Measurements from ENCODE around the gene POLR3GL. TPM values are rescaled to one million over a fixed set of nuclear protein-coding genes. Genes with fewer than 3 reads are reported as not detected.
"Not testable (repeated sequence)": the region's sequence is repeated elsewhere in the genome, so short reads cannot be mapped to it uniquely, and the experiment has no call there.

POLR3GL gene
- total RNA-seq, 1 donor from 2014 or later: 12.1 TPM

DNA sequence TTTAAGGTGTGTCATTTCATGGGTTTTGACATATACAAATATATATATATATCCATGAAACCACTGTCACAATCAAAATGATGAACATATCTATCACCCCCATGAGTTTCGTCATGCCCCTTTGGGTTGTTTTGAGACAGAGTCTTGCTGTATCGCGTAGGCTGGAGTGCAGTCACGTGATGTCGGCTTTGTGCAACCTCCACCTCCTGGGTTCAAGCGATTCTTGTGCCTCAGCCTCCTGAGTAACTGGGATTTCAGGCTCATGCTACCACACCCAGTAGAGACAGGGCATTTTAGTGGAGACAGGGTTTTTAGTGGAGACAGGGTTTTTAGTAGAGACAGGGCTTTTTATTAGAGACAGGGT is 49.1 kb downstream of the POLR3GL start:
- H3K4me3 Mint-ChIP-seq: no peak overlapping the region
- H3K27me3 Mint-ChIP-seq: peaks cover 33% of the 10 kb centered on the region
- intact Hi-C loops (cut with micrococcal nuclease): loop anchor here (1.0 to 2.0 kb wide), 2 partner anchors 123 to 168 kb away; partner anchors contain the start of gene NUDT17
- H3K36me3 Mint-ChIP-seq (ENCODE audit: low read depth): no peaks in the 10 kb centered on the region
- no peak overlapping the region for H3K27ac Mint-ChIP-seq
- no peaks in the 10 kb centered on the region for H3K9me3 Mint-ChIP-seq
- H3K4me1 Mint-ChIP-seq: peaks cover 12% of the 10 kb centered on the region
- no peak for DNase-seq

DNA sequence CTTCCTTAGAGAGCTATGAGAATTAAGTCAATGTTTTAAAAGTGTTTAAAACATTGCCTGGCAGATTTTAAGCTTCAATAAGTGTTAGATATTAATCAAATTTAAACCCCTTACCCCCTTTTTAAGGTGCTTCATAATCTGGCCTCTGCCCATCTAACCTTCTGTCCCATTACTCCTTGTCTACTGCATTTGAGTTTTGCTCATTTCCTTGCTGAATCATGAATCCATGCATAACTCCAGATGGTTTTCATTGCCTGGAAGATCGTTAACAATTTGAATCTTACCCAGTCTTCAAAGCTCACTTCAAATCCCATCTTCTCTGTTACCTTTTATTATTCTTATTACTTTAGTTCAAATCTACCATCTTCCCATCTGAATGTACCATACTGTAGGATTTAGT is 52.4 kb downstream of the POLR3GL start:
- Mint-ChIP-seq H3K36me3 (ENCODE audit: low read depth) (no peaks in the 10 kb centered on the region), H3K27ac (no peak overlapping the region), H3K27me3 (peaks cover 62% of the 10 kb centered on the region), H3K9me3 (no peaks in the 10 kb centered on the region), H3K4me1 (peaks cover 17% of the 10 kb centered on the region), H3K4me3 (no peak overlapping the region)
- intact Hi-C loops (cut with micrococcal nuclease): no loop called here
- DNase-seq: no peak

DNA sequence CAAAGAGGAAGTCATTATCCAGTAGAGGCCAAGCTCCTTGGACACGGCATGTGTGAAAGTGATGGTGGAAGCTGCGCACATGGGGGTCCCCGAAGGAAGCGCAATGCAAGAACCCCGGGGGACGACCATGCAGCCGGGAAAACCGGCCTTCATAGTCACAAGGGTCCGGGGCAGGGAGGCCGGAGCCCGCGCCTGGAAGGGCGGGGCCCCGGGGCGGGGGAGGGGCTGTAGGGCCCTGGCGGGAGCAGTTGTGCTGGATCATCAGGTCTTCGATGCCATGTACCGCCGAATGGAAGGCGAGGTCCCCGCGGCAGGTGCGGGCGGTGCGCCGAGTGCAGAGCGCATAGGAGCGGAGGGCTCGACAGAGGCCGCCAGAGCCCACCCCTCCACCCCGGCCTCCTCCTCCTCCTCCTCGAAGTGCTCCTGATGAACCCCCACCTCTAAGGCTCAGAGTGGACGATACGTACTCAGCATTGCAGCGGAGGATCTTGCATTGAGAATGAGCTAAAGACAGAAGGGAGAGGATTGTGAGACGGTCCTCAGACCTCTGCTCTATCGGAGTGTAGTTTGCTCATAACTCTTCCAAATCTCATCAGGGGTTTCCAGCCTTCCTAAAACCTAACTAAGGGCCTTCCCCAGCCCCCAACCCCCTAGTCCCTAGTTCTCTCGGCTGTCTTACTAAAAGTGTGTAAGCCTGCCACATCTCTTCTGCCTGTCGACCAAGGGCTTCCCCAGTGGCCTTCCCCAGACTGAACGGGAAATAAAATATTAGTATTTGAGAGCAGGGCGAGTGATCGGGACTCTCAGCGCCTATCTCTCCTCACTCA is 55.0 kb downstream of the POLR3GL start:
- Mint-ChIP-seq H3K36me3 (ENCODE audit: low read depth) (no peaks in the 10 kb centered on the region), H3K27ac (no peak overlapping the region), H3K4me1 (peaks cover 10% of the 10 kb centered on the region), H3K9me3 (no peaks in the 10 kb centered on the region), H3K4me3 (peak overlapping the region; percentile 35), H3K27me3 (peaks cover 73% of the 10 kb centered on the region)
- intact Hi-C loops (cut with micrococcal nuclease): no loop called here
- DNase-seq: no peak

DNA sequence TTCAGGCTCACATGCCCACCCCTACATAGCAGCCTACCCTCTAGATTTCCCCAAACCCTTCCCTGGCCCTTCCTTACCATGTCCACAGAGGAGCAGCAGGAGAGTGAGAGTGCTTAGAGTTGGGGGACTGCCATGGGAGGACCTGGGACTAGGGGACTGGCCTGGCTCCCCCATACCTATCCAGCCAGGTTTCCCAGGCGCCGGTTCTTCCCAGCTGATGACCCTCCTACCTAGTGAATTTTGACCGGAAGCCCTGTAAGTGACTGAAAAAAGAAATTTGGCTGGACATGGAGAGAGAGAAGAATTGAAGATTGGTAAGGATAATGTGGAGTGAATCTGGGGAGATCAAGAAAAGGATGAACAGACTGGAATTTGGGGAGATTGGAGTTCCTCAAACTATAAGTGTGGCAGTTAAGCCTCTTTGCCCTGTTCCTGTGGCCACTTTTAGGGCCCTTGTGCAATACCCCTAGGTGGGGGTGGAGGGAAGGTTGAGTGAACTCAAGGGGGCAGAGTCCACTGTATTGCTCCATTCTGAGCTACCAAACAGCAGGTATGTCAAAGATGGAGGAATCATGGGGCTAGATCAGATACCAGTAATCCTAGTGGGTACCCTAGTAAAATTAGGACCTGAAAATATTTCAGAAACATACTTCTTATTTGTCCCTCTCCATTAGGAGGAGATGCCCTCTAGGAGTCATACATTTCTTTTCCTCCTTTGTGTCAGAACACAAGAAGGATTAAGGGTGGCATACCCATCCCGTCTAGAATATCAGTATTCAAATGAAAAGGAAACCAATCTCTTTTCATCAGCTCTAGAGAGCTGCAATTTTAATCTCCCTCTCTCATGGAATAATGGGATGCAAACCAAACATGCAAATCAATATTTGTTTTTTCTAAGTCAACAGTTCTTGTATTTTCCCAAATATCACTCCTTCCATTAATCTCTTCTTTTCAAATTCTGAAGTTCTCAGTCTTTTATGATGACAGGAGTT is 55.9 kb downstream of the POLR3GL start:
- intact Hi-C loops (cut with micrococcal nuclease): no loop called here
- Mint-ChIP-seq H3K9me3 (no peaks in the 10 kb centered on the region), H3K27ac (no peak overlapping the region), H3K4me1 (peaks cover 10% of the 10 kb centered on the region), H3K4me3 (peak overlapping the region; percentile 35), H3K36me3 (ENCODE audit: low read depth) (no peaks in the 10 kb centered on the region), H3K27me3 (peaks cover 75% of the 10 kb centered on the region)
- DNase-seq: no peak

DNA sequence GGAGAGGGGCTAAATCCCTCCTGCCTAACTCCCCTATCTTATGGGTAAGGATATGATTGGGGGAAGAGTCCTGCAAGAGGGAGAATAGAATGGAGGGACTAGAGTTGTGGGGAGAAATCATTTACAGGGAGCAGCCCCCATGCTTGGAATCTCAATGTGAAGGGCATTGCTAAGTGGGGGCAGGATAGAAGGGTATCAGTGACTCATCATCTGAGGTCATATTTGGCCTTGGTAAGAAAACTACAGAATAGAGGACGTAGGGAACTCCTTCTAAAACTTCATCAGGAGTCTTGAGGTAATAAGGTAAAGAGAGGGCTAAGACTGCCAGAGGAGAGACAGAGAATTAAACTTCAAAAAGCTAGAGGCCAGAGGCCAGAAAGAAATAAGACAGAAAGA is 56.6 kb downstream of the POLR3GL start:
- Mint-ChIP-seq H3K27me3 (peaks cover 75% of the 10 kb centered on the region), H3K4me3 (no peak overlapping the region), H3K27ac (no peak overlapping the region), H3K9me3 (no peaks in the 10 kb centered on the region), H3K4me1 (peaks cover 10% of the 10 kb centered on the region), H3K36me3 (ENCODE audit: low read depth) (no peaks in the 10 kb centered on the region)
- no peak for DNase-seq
- intact Hi-C loops (cut with micrococcal nuclease): no loop called here

DNA sequence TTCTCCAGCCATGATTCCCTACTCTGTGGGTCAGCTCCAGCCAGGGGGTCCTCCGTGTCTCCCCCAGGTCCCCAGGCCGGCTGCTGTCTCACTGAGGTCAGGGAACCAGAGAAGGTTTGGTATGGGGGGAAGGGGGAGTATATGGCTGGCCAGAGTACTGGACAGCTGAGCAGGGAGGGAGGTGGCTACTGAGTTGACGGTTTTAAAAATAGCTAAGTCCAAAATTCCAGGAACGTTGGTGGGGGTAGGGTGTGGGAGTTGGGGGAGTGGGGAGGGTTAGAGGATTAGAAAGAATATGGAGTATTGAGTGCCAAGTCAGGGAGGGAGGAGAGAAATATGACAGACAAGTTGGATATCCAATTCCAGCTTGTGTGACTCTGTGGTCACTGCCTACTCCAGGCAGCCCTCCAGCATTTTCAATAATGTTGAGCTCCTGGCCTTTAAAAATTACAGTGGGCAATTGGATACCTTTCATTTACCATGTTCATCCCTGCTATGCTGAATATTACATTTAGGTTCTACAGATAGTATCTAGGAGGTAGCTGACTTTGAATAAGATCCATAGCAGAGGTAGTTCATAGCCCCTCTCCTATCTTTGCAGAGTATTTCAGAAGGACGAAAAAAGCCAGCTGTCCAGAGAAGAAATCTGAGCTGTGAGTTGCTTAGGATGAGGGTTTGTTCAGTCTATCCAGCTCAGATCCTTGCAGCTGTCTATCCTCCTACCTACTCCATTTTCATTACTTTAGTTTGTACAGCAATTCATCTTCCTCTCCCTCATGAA is 57.3 kb downstream of the POLR3GL start, which contains the start of gene HJV:
Gene HJV (minus strand): TSS at position 114 of the 781 bp plus-strand sequence. CDS start 1,504 bp downstream, outside the sequence.
- Mint-ChIP-seq H3K9me3 (no peaks in the 10 kb centered on the region), H3K4me1 (peaks cover 10% of the 10 kb centered on the region), H3K36me3 (ENCODE audit: low read depth) (no peaks in the 10 kb centered on the region), H3K27me3 (peaks cover 76% of the 10 kb centered on the region), H3K4me3 (no peak within 1 kb of the TSS), H3K27ac (no peak within 1 kb of the TSS)
- no peak for DNase-seq
- intact Hi-C loops (cut with micrococcal nuclease): no loop called here

DNA sequence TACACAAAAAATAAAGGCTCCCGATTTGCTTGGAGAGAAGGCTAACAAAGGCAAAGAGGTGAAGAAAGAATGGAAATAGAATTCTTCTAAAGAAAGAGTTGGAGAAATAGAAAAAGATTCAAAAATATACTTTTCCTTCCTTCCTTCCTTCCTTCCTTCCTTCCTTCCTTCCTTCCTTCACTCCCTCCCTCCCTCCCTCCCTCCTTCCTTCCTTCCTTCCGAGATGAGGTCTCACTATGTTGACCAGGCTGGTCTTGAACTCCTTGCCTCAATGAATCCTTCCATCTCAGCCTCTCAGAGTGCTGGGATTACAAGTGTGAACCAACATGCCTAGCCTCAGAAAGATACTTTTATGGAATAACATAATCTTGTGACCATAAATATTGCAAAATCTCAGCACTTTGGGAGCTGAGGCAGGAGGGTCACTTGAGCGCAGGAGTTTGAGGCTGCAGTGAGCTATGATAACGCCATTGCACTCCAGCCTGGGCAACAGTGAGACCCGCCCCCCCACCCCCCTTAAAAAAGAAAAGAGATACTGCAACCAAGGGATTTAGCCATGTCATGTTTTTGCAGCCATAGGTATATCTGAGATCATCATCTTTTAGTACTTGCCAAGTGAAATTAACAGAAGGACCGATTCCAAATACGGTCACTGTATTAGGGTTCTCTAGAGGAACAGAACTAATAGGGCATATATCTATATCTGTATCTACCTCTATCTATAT is 58.1 kb downstream of the POLR3GL start:
- DNase-seq: no peak
- Mint-ChIP-seq H3K27ac (no peak overlapping the region), H3K4me3 (no peak overlapping the region), H3K36me3 (ENCODE audit: low read depth) (no peaks in the 10 kb centered on the region), H3K9me3 (no peaks in the 10 kb centered on the region), H3K27me3 (peaks cover 70% of the 10 kb centered on the region), H3K4me1 (peaks cover 10% of the 10 kb centered on the region)
- intact Hi-C loops (cut with micrococcal nuclease): no loop called here

DNA sequence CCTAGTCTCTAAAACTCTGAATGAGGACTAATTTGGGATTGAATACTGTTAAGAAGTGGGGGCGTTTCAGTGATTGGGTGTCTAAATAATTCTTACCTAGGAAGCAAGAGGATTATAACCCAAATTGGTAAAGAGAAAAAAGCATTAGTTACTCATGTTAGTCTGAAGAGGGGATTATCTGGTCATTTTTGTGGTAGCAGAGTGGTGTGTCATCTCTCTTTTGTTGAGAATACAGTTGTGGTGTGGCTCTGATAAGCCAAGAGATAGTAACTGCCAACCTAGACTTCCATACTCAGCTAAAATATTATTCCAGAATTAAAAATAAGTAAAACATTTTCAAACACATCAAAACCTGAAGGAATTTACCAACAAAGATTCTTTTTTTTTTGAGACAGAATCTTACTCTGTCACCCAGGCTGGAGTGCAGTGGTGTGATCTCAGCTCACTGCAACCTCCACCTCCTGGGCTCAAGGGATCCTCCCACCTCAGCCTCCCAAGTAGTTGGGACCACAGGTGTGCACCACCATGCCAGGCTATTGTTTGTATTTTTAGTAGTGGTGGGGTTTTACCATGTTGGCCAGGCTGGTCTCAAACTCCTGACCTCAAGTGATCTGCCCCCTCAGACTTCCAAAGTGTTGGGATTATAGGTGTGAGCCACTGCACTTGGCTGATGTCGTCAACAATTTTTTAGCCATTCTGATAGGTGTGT is 61.5 kb downstream of the POLR3GL start:
- H3K27ac Mint-ChIP-seq; DNase-seq; H3K9me3 Mint-ChIP-seq; intact Hi-C loops (cut with micrococcal nuclease); H3K4me3 Mint-ChIP-seq; H3K4me1 Mint-ChIP-seq; H3K36me3 Mint-ChIP-seq (ENCODE audit: low read depth): not testable (repeated sequence)
- peaks cover 44% of the 10 kb centered on the region for H3K27me3 Mint-ChIP-seq

DNA sequence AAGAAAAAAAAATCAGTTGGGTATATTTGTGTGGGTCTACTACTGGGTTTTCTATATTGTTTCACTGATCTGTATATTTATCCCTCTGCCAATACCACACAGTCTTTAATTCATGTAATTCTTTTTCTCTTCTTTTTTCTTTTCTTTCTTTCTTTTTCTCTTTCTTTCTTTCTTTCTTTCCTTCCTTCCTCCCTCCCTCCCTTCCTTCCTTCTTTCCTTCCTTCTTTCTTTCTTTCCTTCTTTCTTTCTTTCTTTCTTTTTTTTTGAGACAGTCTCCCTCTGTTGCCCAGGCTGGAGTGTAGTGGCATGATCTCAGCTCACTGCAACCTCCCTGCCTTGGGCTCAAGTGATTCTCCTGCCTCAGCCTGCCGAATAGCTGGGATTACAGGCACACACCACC is 62.2 kb downstream of the POLR3GL start:
- peak overlapping the region; percentile 58 for H3K27ac Mint-ChIP-seq
- H3K4me3 Mint-ChIP-seq; H3K36me3 Mint-ChIP-seq (ENCODE audit: low read depth); H3K4me1 Mint-ChIP-seq; H3K9me3 Mint-ChIP-seq; DNase-seq; intact Hi-C loops (cut with micrococcal nuclease): not testable (repeated sequence)
- peaks cover 38% of the 10 kb centered on the region for H3K27me3 Mint-ChIP-seq

Other genes with a start within 250 kb of the POLR3GL start
- 0.59 TPM in 1 of 2 replicates, not detected in the other for gene CD160, start 245.2 kb upstream of the POLR3GL start, total RNA-seq
- 14.1 and 15.5 TPM in 2 replicates for gene RNF115, start 140.6 kb upstream of the POLR3GL start, total RNA-seq
- gene POLR3C, start 140.5 kb upstream of the POLR3GL start, total RNA-seq: 35.0 and 39.0 TPM in 2 replicates
- gene NUDT17, start 119.1 kb upstream of the POLR3GL start, total RNA-seq: 2.5 and 3.4 TPM in 2 replicates
- gene PIAS3, start 105.6 kb upstream of the POLR3GL start, total RNA-seq: 19.1 and 20.2 TPM in 2 replicates
- gene ANKRD35, start 78.8 kb upstream of the POLR3GL start, total RNA-seq: 0.40 TPM in 2 replicates
- 1.7 and 2.4 TPM in 2 replicates for gene ITGA10, start 54.6 kb upstream of the POLR3GL start, total RNA-seq
- 31.7 and 32.2 TPM in 2 replicates for gene PEX11B, start 46.0 kb upstream of the POLR3GL start, total RNA-seq
- 326 and 355 TPM in 2 replicates for gene RBM8A, start 37.2 kb upstream of the POLR3GL start, total RNA-seq
- gene LIX1L, start 6.7 kb upstream of the POLR3GL start, total RNA-seq: 37.8 and 38.4 TPM in 2 replicates
- gene ANKRD34A, start 115 bp upstream of the POLR3GL start, total RNA-seq: 4.8 and 5.2 TPM in 2 replicates
- 83.4 and 85.2 TPM in 2 replicates for gene TXNIP, start 31.9 kb downstream of the POLR3GL start, total RNA-seq
- not detected in 2 replicates for gene HJV, start 57.0 kb downstream of the POLR3GL start, total RNA-seq
- 3.2 TPM in 2 replicates for gene NBPF10, start 180.1 kb downstream of the POLR3GL start, total RNA-seq

Data from activated CD4-positive, alpha-beta T cell treated with anti-CD3 and anti-CD28 coated beads, Interleukin-2, amount 10 ng/mL, durations not matched to agents 24 days and 14 days (primary cell).